SJCRH30 (cell line): ENCODE measurements around the gene S1PR3. TPM values are rescaled to one million over a fixed set of nuclear protein-coding genes. Genes with fewer than 3 reads are reported as not detected.

ENCODE experiments used
- DNase-seq, 2 experiments: peaks; one replicate each; pipeline ENCODE4 v3.0.0-alpha.2; 2015 to 2020
- H3K27ac ChIP-seq: fragments of 250-450 bp; sonication (Bioruptor Pico); 2 replicates; pipeline ENCODE4 v1.5.1; 2020; ENCODE audit warnings: mild to moderate bottlenecking, moderate library complexity
- H3K27me3 ChIP-seq: fragments of 250-450 bp; sonication (Bioruptor Pico); 2 replicates; pipeline ENCODE4 v1.5.1; 2020; ENCODE audit warnings: mild to moderate bottlenecking, moderate library complexity
- H3K36me3 ChIP-seq: fragments of 250-450 bp; sonication (Bioruptor Pico); 2 replicates; pipeline ENCODE4 v1.5.1; 2020; ENCODE audit warnings: mild to moderate bottlenecking, moderate library complexity
- H3K4me1 ChIP-seq: fragments of 250-450 bp; sonication (Bioruptor Pico); 2 replicates; pipeline ENCODE4 v1.5.1; 2020; ENCODE audit warnings: mild to moderate bottlenecking, moderate library complexity
- H3K4me3 ChIP-seq: fragments of 250-450 bp; sonication (Bioruptor Pico); 2 replicates; pipeline ENCODE4 v1.5.1; 2020; ENCODE audit warnings: mild to moderate bottlenecking, moderate library complexity
- H3K9me3 ChIP-seq: fragments of 250-450 bp; sonication (Bioruptor Pico); replicated peaks from 2 replicates; pipeline ENCODE4 v1.5.1; 2020; ENCODE audit warnings: mild to moderate bottlenecking, moderate library complexity
- total RNA-seq: library from RNA; depleted of rRNA; stranded (reverse); fragments of >200 nt; shearing (Covaris generic); gene quantifications from 2 replicates; pipeline ENCODE4 v1.2.3, GENCODE V29; 2014; rRNA removed

The S1PR3 gene
- total RNA-seq, 1 experiment from 2014 or later, result not detected

DNA sequence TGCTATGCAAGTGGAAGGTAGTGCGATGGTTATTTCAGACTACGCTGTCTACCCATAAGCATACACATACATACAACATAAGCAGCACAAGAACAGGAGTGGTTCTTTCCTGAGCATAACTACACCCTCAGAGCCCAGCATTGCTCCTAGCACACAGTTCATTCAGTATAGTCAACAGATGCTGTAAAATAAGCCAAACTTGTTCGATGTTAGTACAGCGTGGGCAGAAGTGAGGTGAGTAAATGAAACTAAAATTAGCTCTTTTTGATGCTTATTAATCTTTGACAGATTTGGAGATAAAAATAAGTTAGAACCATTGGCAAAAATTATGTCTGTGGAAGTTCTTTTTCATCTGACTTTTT is 47.8 kb downstream of the S1PR3 start:
- Histone ChIP-seq H3K36me3 (no peaks in the 10 kb centered on the region), H3K9me3 (no peaks in the 10 kb centered on the region), H3K4me1 (no peaks in the 10 kb centered on the region), H3K4me3 (no peak overlapping the region), H3K27me3 (no peaks in the 10 kb centered on the region), H3K27ac (no peak overlapping the region)
- DNase-seq, result no peak

DNA sequence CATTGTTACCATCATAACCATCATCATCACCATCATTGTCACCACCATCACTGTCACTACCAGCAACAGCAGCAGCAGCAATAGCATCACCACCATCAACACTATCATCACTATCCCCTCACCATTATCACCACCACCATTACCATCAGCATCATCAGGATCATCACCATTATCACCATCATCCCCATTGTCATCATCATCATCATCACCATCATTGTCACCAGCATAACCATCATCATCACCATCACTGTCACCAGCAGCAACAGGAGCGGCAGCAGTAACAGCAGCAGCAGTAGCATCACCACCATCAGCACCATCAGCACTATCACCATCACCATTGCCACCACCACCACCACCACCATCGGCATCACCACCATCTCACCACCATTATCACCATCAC is 48.4 kb downstream of the S1PR3 start:
- no peak overlapping the region for H3K4me3 ChIP-seq
- no peaks in the 10 kb centered on the region for H3K27me3 ChIP-seq
- H3K4me1 ChIP-seq, result no peaks in the 10 kb centered on the region
- H3K27ac ChIP-seq, result no peak overlapping the region
- no peaks in the 10 kb centered on the region for H3K9me3 ChIP-seq
- DNase-seq, result no peak
- H3K36me3 ChIP-seq, result no peaks in the 10 kb centered on the region

GRCh38 chr9:89042984-89043383 is 51.7 kb downstream of the S1PR3 start:
- no peaks in the 10 kb centered on the region for H3K27me3 ChIP-seq
- no peak overlapping the region for H3K4me3 ChIP-seq
- DNase-seq, result no peak
- no peaks in the 10 kb centered on the region for H3K9me3 ChIP-seq
- no peaks in the 10 kb centered on the region for H3K4me1 ChIP-seq
- no peaks in the 10 kb centered on the region for H3K36me3 ChIP-seq
- no peak overlapping the region for H3K27ac ChIP-seq

DNA sequence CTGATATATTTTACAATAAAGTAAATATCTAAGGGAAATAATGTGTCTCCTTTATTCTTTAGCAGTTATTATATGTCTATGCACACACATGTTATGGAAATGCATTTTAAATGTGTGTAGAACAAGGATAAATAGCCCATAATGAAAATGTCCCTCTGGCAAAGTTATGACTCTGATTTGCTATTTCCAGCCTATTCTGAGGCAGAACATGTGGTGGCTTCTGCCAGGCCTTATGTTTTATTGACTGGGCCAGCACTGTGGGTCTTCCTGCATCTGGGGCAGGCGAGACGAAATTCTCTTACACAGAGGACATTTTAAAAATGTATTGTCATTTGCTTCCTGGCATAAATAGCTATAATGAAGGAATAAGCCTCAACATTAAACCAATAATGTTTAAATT is 52.8 kb downstream of the S1PR3 start:
- Histone ChIP-seq H3K4me3 (no peak overlapping the region), H3K9me3 (no peaks in the 10 kb centered on the region), H3K4me1 (no peaks in the 10 kb centered on the region), H3K27ac (no peak overlapping the region), H3K27me3 (no peaks in the 10 kb centered on the region), H3K36me3 (no peaks in the 10 kb centered on the region)
- DNase-seq, result no peak

- H3K4me3 ChIP-seq, result no peak overlapping the region
- no peak for DNase-seq
- 0 out of 2 replicates have a peak, but pooled peaks cover 2% of the 10 kb centered on the region for H3K27me3 ChIP-seq
- H3K4me1 ChIP-seq, result no peaks in the 10 kb centered on the region
- no peaks in the 10 kb centered on the region for H3K36me3 ChIP-seq
- no peaks in the 10 kb centered on the region for H3K9me3 ChIP-seq
- no peak overlapping the region for H3K27ac ChIP-seq
Measured at GRCh38 chr9:89044881-89045280, 53.6 kb downstream of the S1PR3 start.

DNA sequence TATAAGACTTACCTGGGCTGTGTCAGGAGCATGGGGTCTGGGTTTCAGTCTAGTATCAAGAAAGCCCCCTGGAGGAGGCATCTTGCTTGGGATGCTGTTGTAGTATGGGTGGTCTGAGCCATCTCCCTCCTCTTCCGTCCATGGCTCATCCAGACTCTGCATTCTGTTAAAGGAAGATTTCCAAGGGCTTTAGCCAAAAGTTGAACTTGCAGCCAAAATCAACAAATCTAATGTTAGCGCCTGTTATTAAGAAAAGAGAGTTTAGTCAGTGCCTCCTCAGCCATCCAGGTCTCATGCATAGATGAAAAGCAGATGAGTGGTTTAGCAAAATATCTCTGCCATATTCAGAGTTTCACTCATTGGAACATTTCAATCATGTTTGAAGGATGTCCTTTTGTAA is 55.6 kb downstream of the S1PR3 start:
- DNase-seq, result no peak
- no peaks in the 10 kb centered on the region for H3K36me3 ChIP-seq
- H3K4me1 ChIP-seq, result no peaks in the 10 kb centered on the region
- no peak overlapping the region for H3K27ac ChIP-seq
- no peaks in the 10 kb centered on the region for H3K9me3 ChIP-seq
- H3K27me3 ChIP-seq, result 0 out of 2 replicates have a peak, but pooled peaks cover 5% of the 10 kb centered on the region
- no peak overlapping the region for H3K4me3 ChIP-seq

GRCh38 chr9:89047667-89048066 is 56.4 kb downstream of the S1PR3 start:
- no peak for DNase-seq
- Histone ChIP-seq H3K36me3 (no peaks in the 10 kb centered on the region), H3K27ac (no peak overlapping the region)

DNA sequence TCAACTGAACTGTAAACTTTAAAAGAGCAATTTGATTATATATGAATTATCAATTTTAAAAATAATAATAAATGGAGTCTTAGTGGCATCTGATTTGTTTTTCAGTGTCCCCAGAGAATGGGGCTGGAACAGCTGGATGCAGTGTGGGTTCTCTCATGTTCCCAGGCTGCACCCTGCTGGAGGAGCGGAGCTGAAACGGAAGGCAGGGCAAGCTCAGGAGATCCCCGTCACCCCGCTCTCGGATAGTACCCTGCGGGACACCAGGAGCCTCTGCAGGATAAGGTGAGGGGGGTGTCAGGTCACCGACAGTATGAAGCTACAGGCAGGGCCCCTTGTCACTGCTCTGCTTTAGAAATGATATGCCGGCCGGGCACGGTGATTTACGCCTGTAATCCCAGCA is 57.3 kb downstream of the S1PR3 start:
- Histone ChIP-seq H3K27ac (no peak overlapping the region), H3K27me3 (0 out of 2 replicates have a peak, but pooled peaks cover 5% of the 10 kb centered on the region), H3K4me3 (no peak overlapping the region), H3K4me1 (no peaks in the 10 kb centered on the region), H3K36me3 (no peaks in the 10 kb centered on the region), H3K9me3 (no peaks in the 10 kb centered on the region)
- DNase-seq, result no peak

More at GRCh38 chr9:89047667-89048066, 56.4 kb downstream of the S1PR3 start:
- H3K9me3 ChIP-seq, result no peaks in the 10 kb centered on the region
- H3K4me1 ChIP-seq, result no peaks in the 10 kb centered on the region
- H3K27me3 ChIP-seq, result 0 out of 2 replicates have a peak, but pooled peaks cover 5% of the 10 kb centered on the region
- no peak overlapping the region for H3K4me3 ChIP-seq

DNA sequence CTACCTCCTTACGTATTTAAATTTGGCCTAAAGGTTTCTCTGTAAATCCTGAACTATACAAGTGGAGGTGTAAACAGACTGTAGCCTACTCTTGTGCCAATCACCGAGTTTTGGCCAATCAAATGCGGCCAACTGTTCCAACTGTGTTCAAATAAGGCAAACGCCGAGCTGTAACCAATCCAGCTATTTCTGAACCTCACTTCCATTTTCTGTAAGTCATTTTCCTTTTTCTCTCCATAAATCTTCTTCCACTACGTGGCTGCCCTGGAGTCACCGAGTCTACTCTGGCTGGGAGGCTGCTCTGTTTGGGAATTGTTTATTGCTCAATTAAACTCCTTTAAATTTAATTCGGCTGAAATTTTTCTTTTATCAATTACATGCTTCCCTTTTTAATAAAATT is 58.4 kb downstream of the S1PR3 start:
- Histone ChIP-seq H3K36me3 (no peaks in the 10 kb centered on the region), H3K4me1 (no peaks in the 10 kb centered on the region), H3K9me3 (no peaks in the 10 kb centered on the region), H3K27ac (no peak overlapping the region), H3K4me3 (no peak overlapping the region), H3K27me3 (peaks cover 9% of the 10 kb centered on the region; the same call in 1 of the 2 replicates)
- no peak for DNase-seq

- Histone ChIP-seq H3K4me1 (no peaks in the 10 kb centered on the region), H3K27ac (no peak overlapping the region), H3K4me3 (no peak overlapping the region), H3K27me3 (peaks cover 11% of the 10 kb centered on the region; the same call in 1 of the 2 replicates), H3K9me3 (no peaks in the 10 kb centered on the region), H3K36me3 (no peaks in the 10 kb centered on the region)
- no peak for DNase-seq
Measured at GRCh38 chr9:89051421-89052025, 60.3 kb downstream of the S1PR3 start.

GRCh38 chr9:89052470-89053097 is 61.3 kb downstream of the S1PR3 start:
- Histone ChIP-seq H3K4me1 (no peaks in the 10 kb centered on the region), H3K27ac (no peak overlapping the region), H3K4me3 (no peak overlapping the region), H3K27me3 (peaks cover 11% of the 10 kb centered on the region; the same call in 1 of the 2 replicates), H3K36me3 (no peaks in the 10 kb centered on the region), H3K9me3 (no peaks in the 10 kb centered on the region)
- no peak for DNase-seq

GRCh38 chr9:89053301-89053700 is 62.0 kb downstream of the S1PR3 start:
- no peaks in the 10 kb centered on the region for H3K9me3 ChIP-seq
- no peaks in the 10 kb centered on the region for H3K4me1 ChIP-seq
- peaks cover 11% of the 10 kb centered on the region; the same call in 1 of the 2 replicates for H3K27me3 ChIP-seq
- no peak overlapping the region for H3K4me3 ChIP-seq
- DNase-seq, result no peak
- H3K36me3 ChIP-seq, result no peaks in the 10 kb centered on the region
- H3K27ac ChIP-seq, result no peak overlapping the region

Other genes with a start within 250 kb of the S1PR3 start
- under 0.01 TPM in 1 of 2 replicates, not detected in the other for gene SHC3, start 187.3 kb downstream of the S1PR3 start, total RNA-seq